GM21515 (cell line): ENCODE results near the gene PMS1.
"Not testable (repeated sequence)": the region's sequence is repeated elsewhere in the genome, so short reads cannot be mapped to it uniquely, and the experiment has no call there.

ENCODE experiments used
- ATAC-seq: cut with Tn5 transposase; IDR thresholded peaks from one replicate; pipeline ENCODE4 v1.9.1; 2021; ENCODE audit not compliant: unreplicated experiment

PMS1 gene

DNA sequence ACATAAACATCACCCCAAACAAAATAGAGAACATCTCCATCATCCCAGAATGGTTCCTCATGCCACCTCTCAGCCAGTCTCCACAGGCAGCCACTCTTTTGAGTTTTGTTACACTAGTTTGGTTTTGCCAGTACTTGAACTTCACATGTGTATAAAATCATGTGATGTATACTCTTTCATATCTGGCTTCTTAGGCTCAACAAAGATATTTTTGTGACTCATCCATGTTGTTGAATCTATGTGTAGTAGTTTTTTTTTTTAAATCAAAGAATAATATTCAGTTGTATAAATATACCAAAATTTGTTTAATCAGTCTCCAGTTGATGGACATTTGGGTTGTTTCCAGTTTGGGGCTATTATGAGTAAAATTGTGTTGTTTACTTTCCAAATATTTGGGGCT is 75.9 kb downstream of the PMS1 start:
- no peak for ATAC-seq

DNA sequence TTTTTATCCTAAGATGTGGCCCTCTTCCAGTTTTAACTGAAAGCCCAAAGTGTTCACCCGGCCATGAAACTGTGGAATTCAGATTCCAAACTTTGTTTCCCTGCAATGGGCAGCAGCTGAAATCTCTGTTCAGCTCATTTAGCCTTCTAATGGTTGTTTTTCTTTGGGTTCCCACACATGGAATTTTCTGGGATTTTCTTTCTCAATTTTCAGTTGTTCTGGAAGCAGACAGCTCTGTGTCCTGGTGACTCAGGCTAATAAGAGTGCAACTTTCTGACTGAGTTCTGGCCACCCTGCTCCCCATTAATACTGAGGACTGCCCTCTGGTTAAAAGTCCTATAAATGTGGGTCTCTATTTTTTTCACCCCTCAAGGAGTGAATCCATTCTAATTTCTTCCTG is 78.5 kb downstream of the PMS1 start:
- ATAC-seq, result no peak

DNA sequence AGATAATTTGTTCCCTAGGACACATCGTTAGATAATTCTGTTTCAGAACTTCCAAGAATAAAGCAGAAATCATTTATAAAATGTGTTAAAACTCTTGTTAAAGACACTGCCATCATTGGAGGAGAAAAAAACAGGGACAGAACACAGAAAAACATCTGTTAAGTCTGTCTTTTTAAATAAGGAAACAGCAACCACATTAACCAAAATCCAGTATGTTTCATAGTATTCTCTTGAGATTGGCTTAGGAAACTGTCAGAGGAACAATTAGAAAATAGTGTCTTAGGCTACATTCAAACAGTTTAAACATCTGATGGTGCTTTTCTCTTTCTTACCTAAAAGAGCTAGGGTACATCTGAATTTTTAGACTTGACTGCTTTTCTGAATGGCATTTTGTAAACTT is 81.6 kb downstream of the PMS1 start:
- ATAC-seq, result no peak

DNA sequence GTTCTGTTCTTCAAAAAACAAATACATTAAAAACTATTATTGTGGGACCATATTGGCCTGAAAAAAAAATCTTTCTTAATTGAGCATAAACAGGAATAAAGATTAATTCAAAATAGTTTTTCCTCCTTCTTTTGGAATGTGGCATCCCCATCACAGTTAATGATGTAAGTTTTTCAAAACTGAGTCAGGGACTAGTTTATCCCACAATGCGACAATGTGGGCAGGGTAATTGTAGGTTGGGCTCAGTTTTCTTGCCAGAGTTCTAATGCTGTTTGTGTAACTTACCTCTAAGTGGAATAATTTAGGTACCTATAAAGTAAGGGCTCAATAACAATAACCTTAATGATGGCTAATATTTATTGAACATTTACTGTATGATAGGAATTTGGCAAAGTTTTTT is 82.0 kb downstream of the PMS1 start:
- no peak for ATAC-seq

DNA sequence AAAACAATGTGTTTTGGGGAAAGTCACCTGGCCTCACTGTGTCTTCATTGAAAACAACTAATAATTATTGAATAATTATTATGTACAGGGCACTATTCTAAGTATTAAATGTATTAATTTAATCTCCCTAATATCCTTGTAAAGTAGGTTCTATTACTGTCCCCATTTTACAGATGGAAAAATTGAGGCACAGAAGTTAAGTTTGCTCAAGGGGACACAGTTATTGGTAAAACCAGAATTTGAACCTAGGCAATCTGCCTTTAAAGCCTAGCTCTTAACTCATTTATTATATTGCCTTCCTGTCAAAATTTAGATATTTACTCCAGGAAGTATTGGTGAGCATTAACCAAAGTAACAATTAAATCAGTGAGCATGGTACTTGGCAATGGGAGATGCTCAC is 84.6 kb downstream of the PMS1 start:
- ATAC-seq, result no peak

DNA sequence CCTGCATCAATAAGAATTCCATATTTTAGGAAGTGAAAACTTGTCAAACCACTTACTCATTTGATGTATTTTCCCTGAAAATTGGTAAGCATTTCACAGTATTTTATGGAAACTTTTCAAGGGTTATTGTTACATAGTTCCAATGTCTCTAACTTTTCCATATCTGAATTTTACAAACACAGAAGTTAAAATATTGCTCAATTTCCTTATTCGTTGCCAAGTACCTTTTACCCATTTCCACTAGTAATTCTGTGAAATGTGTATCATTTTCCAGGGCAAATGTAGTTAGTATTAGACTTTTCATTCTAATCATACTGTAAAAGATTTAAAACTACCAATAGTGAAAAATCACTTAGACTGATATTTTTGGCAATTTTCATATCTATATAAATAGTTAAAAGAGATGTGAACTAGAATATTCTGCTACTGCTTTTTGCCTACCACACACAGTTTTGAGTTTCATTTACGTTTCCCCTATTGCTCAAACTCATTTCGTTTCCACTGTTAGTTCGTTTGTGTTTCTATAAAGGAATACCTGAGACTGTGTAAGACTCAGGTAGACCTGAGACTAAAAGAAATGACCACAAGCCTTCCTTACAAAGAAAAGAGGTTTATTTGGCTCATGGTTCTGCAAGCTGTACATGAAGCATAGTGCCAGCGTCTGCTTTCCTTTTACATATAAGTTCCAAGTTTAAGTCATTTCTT is 86.3 kb downstream of the PMS1 start:
- ATAC-seq, result no peak

DNA sequence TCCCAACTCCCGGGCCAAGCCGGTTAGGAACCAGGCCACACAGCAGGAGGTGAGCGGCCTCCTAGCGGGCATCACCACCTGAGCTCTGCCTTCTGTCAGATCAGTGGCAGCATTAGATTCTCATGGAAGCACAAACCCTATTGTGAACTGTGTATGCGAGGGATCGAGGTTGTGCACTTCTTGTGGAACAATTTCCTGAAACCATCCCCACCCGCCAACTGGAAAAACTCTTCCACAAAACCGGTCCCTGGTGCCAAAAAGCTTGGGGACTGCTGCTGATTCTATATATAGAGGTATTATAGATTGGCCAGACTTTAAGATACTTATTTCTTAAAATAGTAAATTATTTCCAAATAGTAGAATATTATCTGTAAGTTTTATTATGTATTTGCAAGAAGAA is 89.4 kb downstream of the PMS1 start:
- ATAC-seq, result no peak

DNA sequence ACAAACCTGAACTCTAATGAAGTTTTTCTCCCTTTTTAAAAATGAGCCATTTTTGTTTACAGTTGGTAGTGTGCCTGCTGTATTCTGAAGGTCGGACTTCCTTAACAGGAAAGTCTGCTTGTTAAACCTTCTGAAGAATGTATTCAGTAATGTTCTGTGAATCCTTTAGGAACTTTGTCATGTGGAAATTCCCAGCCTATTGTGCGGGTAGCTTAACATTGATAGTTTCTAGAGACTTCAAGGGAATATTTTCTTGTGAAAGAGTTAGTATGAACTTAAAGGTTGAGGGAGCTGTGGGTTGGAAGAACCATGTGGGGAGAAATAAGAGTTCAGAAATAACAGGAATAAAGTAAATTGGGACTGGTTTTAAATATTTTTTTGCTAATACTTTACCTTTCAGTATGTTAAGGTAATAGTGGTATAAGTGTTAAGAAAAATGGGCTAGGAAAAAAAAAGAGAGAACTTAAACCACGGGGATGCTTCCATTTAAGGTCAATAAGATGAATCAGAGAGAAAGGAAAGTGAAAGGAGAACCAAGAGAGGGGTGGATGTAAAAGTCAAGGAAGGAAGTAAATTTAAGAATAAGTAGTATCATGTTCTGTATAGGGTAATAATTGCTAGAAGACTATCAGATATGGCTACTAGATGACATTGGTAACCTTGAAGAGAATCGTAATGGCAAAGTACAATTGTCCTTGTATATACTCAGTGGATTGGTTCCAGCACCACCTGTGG is 90.5 kb downstream of the PMS1 start:
- ATAC-seq, result no peak

DNA sequence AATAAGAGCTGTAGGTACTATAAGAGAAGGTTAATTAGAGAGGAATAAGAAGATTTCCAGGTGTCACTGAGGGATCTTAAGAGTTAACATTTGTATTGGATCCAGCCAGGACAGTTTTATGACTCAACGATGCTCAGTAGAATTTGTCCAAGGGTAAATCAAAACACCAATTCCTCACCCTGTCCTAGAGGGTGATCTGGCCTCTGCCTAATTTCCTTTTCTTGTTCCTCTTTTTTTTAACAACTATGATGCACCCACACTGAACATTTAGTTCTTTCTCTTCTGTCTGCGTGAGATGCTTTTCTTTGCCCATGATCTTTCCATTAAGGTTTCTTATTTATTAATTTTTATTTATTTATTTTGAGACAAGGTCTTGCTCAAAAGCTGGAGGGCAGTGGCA is 92.0 kb downstream of the PMS1 start:
- no peak for ATAC-seq

DNA sequence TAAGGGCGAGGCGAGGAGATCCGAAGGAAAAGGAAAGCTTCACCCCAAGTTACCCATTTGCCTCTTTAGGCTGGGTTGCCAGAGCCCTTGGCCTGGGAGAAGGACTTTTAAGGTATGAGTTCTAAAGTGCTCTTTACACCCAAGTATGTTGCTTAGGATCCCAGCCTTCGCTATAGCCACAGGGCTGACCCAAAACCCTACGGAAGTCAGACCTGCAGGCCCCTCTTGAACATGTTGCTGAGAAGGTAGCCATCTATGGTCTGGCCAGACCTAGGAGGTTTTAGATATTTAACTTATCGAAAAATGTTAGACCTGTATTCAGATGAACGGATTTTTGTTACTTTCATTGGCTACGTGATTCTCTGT is 95.4 kb downstream of the PMS1 start:
- no peak for ATAC-seq

DNA sequence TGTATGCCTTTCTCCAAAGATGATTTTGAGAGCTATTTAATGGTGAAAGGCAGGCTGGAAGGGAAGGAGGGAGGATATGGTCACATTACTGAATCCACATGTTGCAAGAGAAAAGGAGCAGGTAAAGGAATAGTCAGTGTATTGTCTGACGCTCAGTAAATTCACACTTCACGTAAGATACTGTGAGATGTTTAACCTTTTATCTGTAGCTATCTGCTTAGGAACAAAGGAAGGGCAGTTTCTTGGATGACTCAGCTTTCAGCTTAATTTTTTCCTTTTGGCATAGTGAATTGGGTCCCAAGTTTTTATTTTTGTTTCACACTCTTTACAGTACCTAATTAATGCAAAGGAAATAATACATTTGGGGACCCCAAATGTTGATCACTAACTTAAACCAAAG is 96.2 kb downstream of the PMS1 start:
- ATAC-seq, result no peak

DNA sequence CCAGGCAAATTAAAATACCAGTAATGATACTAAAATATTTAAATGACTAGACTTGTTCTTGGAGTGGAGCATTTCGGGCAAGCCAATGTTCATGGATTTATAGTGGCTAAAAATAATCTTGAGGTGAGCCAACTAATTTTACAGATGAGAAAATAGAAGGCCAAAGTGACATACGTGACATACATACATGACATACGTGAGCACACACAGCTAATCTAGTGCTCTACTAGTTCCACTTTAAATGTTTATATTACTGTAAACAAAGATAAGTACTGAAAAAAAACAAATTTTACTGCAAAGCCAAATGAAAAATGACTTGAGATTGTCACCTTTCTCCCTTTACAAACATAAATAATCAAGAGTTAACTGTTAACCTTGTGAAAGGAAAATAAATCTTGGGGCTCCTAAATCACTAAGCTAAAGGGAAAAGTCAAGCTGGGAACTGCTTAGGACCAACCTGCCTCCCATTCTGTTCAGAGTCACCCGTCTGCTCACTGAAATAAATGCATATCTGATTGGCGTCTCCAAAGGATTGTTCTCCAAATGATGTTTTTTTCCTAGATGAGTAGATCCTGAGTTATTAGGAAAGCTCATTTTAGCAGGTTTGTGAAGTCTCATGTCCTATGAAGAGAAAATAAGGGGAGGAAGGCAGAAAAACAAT is 96.7 kb downstream of the PMS1 start:
- ATAC-seq, result no peak

DNA sequence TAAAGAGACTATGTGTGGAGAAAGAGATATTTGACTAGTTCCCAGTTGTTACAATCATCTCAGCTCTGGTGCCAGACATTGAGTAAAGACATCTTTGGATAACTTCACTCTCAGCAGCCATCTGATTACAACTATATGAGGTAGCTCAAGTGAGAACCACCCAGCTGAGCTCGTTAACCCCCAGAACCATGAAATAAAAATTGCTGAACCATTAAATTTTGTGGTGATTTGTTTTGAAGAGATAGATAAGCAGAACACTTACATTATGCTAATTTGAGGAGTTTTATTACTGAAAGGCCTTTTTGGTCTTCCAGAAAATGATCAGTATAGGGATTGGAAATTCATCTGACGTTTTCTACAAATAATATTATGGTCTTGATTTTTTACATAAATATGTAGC is 101.1 kb downstream of the PMS1 start:
- no peak for ATAC-seq

DNA sequence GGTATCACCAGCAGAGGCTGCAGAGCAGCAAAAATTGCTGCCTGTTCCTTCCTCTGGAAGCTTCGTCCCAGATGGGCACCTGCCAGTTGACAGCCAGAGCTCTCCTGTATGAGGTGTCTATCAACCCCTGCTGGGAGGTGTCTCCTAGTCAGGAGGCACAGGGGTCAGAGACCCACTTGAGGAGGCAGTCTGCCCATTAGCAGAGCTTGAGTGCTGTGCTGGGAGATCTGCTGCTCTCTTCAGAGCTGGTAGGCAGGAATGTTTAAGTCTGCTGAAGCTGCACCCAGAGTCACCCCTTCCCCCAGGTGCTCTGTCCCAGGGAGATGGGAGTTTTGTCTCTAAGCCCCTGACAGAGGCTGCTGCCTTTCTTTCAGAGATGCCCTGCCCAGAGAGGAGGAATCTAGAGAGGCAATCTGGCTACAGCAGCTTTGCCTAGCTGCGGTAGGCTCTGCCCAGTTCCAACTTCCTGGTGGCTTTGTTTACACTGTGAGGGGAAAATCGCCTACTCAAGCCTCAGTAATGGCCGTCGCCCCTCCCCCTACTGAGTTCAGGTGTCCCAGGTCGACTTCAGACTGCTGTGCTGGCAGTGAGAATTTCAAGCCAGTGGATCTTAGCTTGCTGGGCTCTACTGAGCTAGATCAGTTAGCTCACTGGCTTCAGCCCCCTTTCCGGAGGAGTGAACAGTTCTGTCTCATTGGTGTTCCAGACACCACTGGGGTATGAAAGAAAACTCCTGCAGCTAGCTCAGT is 108.5 kb downstream of the PMS1 start:
- not testable (repeated sequence) for ATAC-seq

DNA sequence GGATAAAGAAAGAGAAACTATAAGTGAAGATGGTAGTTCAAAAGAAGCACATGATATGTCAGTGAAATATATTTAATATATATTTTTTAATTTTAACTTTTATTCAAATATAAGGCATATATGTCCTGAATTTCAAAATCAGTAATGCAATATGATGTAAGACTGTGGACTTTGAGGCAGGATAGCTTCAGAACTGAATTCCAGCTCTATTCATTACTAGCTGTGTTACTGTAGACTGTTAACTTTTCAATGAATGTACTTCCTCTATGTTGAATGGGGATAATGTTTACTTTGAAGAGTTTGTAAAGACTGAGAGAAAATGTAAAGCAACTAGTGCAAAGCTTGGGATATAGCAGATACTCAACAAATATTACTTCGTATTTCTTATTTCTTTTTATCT is 112.6 kb downstream of the PMS1 start:
- no peak for ATAC-seq

DNA sequence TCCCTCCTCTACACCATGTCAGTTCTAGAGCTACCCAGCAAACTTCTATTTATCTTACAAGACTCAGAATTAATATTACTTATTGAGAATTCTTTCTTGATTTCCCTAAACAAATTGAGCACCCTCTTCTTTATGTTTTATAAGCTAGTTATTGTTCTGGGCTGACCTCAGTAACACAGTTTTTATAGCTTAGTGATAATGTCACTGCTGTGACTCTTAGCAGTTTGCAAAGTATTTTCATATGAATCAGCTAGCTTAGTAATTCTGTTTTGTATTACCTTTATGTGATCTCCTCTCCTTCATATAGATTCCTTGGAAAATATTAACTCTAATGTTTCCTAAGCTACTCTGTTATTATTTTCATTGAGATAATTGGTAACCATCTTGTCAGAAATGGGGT is 114.9 kb downstream of the PMS1 start:
- no peak for ATAC-seq

DNA sequence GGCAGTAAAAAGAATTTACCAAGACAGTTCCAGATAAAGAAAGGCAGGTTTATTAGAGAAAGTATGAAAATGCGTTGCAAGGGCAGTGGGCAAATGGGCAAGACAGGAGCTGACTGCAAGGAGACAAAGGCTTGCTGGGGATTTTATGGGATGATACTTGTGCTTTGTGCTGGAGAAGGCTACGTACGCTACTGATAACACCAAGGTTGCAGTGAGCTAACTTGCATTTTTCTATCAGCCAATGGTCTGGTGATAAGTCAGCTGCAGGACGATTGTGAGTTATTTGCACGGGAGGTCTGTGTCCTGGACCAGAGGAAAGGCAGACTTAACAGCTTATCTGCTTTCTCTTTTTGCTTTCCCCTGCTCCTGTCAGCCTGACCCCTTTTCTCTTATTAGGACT is 116.5 kb downstream of the PMS1 start:
- ATAC-seq, result no peak

DNA sequence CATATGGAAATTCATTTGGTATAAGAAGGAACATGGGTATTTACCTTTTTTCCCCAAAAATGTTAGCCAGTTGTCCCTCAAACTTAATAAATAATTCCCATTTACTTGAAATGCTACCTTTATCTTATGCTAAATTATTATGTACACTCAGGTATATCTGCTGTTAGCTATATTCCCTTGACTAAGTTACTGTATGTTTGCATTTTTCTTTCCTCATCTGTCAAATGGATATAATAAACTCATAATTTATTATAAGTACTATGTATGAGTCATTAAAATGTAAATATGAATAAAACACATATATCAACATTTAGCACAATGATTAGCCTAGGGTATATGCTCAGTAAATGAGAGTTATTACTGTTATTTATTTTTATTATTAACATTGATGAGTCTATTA is 117.4 kb downstream of the PMS1 start:
- ATAC-seq, result no peak

DNA sequence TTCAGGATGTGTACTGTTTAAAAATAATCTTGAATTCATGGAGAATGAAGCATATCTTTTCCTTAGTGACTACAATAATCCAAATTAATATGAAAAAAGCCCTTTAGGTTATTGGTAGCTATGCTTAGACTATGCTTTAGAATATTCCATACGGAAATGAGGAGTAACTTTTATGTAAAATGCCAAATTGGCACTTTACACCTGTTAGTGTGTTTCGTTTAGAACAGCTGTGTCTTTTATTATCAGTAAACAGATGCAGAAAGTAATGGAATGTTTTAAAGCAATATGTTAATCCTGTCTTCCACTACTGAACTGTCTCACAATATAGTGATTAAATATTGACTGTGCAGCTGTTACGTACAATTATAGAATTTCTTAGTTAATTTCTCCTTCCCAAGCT is 129.6 kb downstream of the PMS1 start:
- ATAC-seq, result no peak

DNA sequence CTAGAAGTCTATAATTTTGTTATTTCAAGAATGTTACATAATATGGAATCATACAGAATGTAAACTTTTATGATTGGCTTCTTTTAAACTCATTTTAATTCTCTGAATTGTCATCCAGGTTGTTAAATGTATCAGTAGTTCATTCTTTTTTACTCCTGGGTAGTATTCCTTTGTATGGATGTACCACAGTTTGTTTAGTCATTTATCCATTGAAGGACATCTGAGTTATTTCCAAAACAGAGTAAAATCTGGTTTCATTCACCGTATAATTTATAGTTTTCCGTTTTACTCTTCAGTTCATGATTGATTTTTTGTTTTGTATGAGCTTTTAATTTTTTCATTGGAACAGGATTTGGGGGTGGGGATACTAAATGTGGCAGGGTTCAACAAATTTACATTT is 132.4 kb downstream of the PMS1 start:
- ATAC-seq, result no peak
